Activated CD4-positive, alpha-beta T cell treated with anti-CD3 and anti-CD28 coated beads, Interleukin-2, amount 10 ng/mL, durations not matched to agents 7 days and 5 days (primary cell): Measurements from ENCODE around the gene PLD3. TPM values are rescaled to one million over a fixed set of nuclear protein-coding genes. Genes with fewer than 3 reads are reported as not detected.
"Not testable (repeated sequence)": the region's sequence is repeated elsewhere in the genome, so short reads cannot be mapped to it uniquely, and the experiment has no call there.

Experiments
- CTCF ChIA-PET: fragments of 350-600 bp; sonication (Branson Sonifier 250); formaldehyde crosslinking; loops from one replicate; lab custom pipeline; 2021; ENCODE audit warnings: antibody characterized with exemption; lab: Charles Lee
- POLR2A ChIA-PET: fragments of 350-600 bp; sonication (Branson Sonifier 250); formaldehyde crosslinking; loops from one replicate; lab custom pipeline; 2021; ENCODE audit warnings: antibody characterized with exemption; lab: Charles Lee
- DNase-seq: peaks from one replicate; pipeline ENCODE4 v3.0.0-alpha.2; 2020
- H3K27ac Mint-ChIP-seq: one replicate; pipeline ENCODE4 v1.8.0; 2021; ENCODE audit warnings: mild to moderate bottlenecking, moderate library complexity, mixed read lengths
- H3K27me3 Mint-ChIP-seq: one replicate; pipeline ENCODE4 v1.8.0; 2021; ENCODE audit warnings: mixed read lengths
- H3K36me3 Mint-ChIP-seq: one replicate; pipeline ENCODE4 v1.8.0; 2021; ENCODE audit warnings: low read depth, mixed read lengths
- H3K4me1 Mint-ChIP-seq: one replicate; pipeline ENCODE4 v1.8.0; 2021; ENCODE audit warnings: mixed read lengths
- H3K4me3 Mint-ChIP-seq: one replicate; pipeline ENCODE4 v1.8.0; 2021; ENCODE audit warnings: mild to moderate bottlenecking, moderate library complexity, mixed read lengths
- H3K9me3 Mint-ChIP-seq: one replicate; pipeline ENCODE4 v1.8.0; 2021; ENCODE audit warnings: mixed read lengths
- total RNA-seq, 2 experiments: library from RNA; stranded (reverse); gene quantifications; one replicate each; pipeline ENCODE4 v1.2.3, GENCODE V29; 2021

PLD3 gene
- total RNA-seq, 2 experiments from 2014 or later = 70.8 to 73.7 TPM

- H3K4me1 Mint-ChIP-seq = peaks cover 7% of the 10 kb centered on the region
- no peak overlapping the region for H3K27ac Mint-ChIP-seq
- POLR2A ChIA-PET = no interaction called here
- peaks cover 20% of the 10 kb centered on the region for H3K36me3 Mint-ChIP-seq
- H3K9me3 Mint-ChIP-seq = peaks cover 2% of the 10 kb centered on the region
- H3K4me3 Mint-ChIP-seq = no peak overlapping the region
- no peak for DNase-seq
- CTCF ChIA-PET = no interaction called here
- H3K27me3 Mint-ChIP-seq = no peaks in the 10 kb centered on the region
Measured at GRCh38 chr19:40317338-40317737, 31.2 kb upstream of the PLD3 start.

GRCh38 chr19:40320558-40320935, 27.9 kb upstream of the PLD3 start:
- peaks cover 32% of the 10 kb centered on the region for H3K36me3 Mint-ChIP-seq
- DNase-seq = no peak
- CTCF ChIA-PET = interaction anchor here (0.6 kb wide), 1 partner anchor 33 kb away, joined by 3 read pairs; no protein-coding TSS in a partner anchor

GRCh38 chr19:40321076-40321475, 27.4 kb upstream of the PLD3 start:
- DNase-seq = no peak
- CTCF ChIA-PET = interaction anchor here (1.4 kb wide), 1 partner anchor 16 kb away, joined by 5 read pairs; no protein-coding TSS in a partner anchor
- no peaks in the 10 kb centered on the region for H3K4me1 Mint-ChIP-seq
- H3K4me3 Mint-ChIP-seq = no peak overlapping the region
- H3K36me3 Mint-ChIP-seq = peaks cover 37% of the 10 kb centered on the region
- H3K9me3 Mint-ChIP-seq = no peaks in the 10 kb centered on the region
- no peaks in the 10 kb centered on the region for H3K27me3 Mint-ChIP-seq
- POLR2A ChIA-PET = no interaction called here
- H3K27ac Mint-ChIP-seq = no peak overlapping the region

More at GRCh38 chr19:40320558-40320935, 27.9 kb upstream of the PLD3 start:
- Mint-ChIP-seq H3K9me3 (no peaks in the 10 kb centered on the region), H3K4me3 (no peak overlapping the region), H3K27ac (peak overlapping the region; percentile 32), H3K27me3 (no peaks in the 10 kb centered on the region), H3K4me1 (no peaks in the 10 kb centered on the region)
- POLR2A ChIA-PET = no interaction called here

GRCh38 chr19:40321566-40322270, 26.8 kb upstream of the PLD3 start:
- POLR2A ChIA-PET = no interaction called here
- H3K36me3 Mint-ChIP-seq = peaks cover 42% of the 10 kb centered on the region
- CTCF ChIA-PET = interaction anchor here (1.4 kb wide), 1 partner anchor 16 kb away, joined by 5 read pairs; no protein-coding TSS in a partner anchor

GRCh38 chr19:40322271-40322610, 26.3 kb upstream of the PLD3 start:
- Mint-ChIP-seq H3K4me3 (no peak overlapping the region), H3K9me3 (no peaks in the 10 kb centered on the region), H3K27me3 (no peaks in the 10 kb centered on the region), H3K4me1 (no peaks in the 10 kb centered on the region), H3K36me3 (peaks cover 42% of the 10 kb centered on the region), H3K27ac (no peak overlapping the region)
- ChIA-PET POLR2A (no interaction called here), CTCF (interaction anchor here (1.4 kb wide), 1 partner anchor 17 kb away, joined by 5 read pairs; no protein-coding TSS in a partner anchor)
- no peak for DNase-seq

More at GRCh38 chr19:40321566-40322270, 26.8 kb upstream of the PLD3 start:
- H3K4me3 Mint-ChIP-seq = no peak overlapping the region
- H3K27ac Mint-ChIP-seq = no peak overlapping the region
- H3K9me3 Mint-ChIP-seq = no peaks in the 10 kb centered on the region
- H3K27me3 Mint-ChIP-seq = no peaks in the 10 kb centered on the region
- DNase-seq = no peak
- no peaks in the 10 kb centered on the region for H3K4me1 Mint-ChIP-seq

GRCh38 chr19:40322951-40323615, 25.4 kb upstream of the PLD3 start:
- H3K27me3 Mint-ChIP-seq = no peaks in the 10 kb centered on the region
- H3K36me3 Mint-ChIP-seq = peaks cover 42% of the 10 kb centered on the region
- no peak for DNase-seq
- H3K9me3 Mint-ChIP-seq = no peaks in the 10 kb centered on the region
- no peak overlapping the region for H3K27ac Mint-ChIP-seq
- no peak overlapping the region for H3K4me3 Mint-ChIP-seq
- H3K4me1 Mint-ChIP-seq = no peaks in the 10 kb centered on the region
- ChIA-PET CTCF (no interaction called here), POLR2A (no interaction called here)

GRCh38 chr19:40323705-40324104, 24.8 kb upstream of the PLD3 start:
- no peaks in the 10 kb centered on the region for H3K9me3 Mint-ChIP-seq
- POLR2A ChIA-PET = no interaction called here

GRCh38 chr19:40326201-40326600, 22.3 kb upstream of the PLD3 start:
- CTCF ChIA-PET = no interaction called here
- Mint-ChIP-seq H3K9me3 (no peaks in the 10 kb centered on the region), H3K4me1 (no peaks in the 10 kb centered on the region), H3K36me3 (peaks cover 42% of the 10 kb centered on the region), H3K27me3 (no peaks in the 10 kb centered on the region), H3K27ac (no peak overlapping the region), H3K4me3 (no peak overlapping the region)
- POLR2A ChIA-PET = no interaction called here
- DNase-seq = no peak

More at GRCh38 chr19:40323705-40324104, 24.8 kb upstream of the PLD3 start:
- Mint-ChIP-seq H3K4me1 (no peaks in the 10 kb centered on the region), H3K27me3 (no peaks in the 10 kb centered on the region), H3K36me3 (peaks cover 41% of the 10 kb centered on the region), H3K4me3 (no peak overlapping the region), H3K27ac (no peak overlapping the region)
- no peak for DNase-seq
- CTCF ChIA-PET = interaction anchor here (0.6 kb wide), 1 partner anchor 17 kb away, joined by 3 read pairs; no protein-coding TSS in a partner anchor

GRCh38 chr19:40331052-40331451, 17.4 kb upstream of the PLD3 start:
- no peaks in the 10 kb centered on the region for H3K9me3 Mint-ChIP-seq
- no peak overlapping the region for H3K27ac Mint-ChIP-seq
- peaks cover 37% of the 10 kb centered on the region for H3K36me3 Mint-ChIP-seq
- no peak overlapping the region for H3K4me3 Mint-ChIP-seq
- no peaks in the 10 kb centered on the region for H3K4me1 Mint-ChIP-seq
- H3K27me3 Mint-ChIP-seq = no peaks in the 10 kb centered on the region
- CTCF ChIA-PET = interaction anchor here (0.6 to 2.8 kb wide), 2 partner anchors 10 to 488 kb away, joined by 3 to 6 read pairs; no protein-coding TSS in a partner anchor
- DNase-seq = no peak
- POLR2A ChIA-PET = no interaction called here

GRCh38 chr19:40332669-40333068, 15.8 kb upstream of the PLD3 start:
- Mint-ChIP-seq H3K4me3 (no peak overlapping the region), H3K9me3 (no peaks in the 10 kb centered on the region), H3K27ac (no peak overlapping the region), H3K36me3 (peaks cover 30% of the 10 kb centered on the region), H3K27me3 (no peaks in the 10 kb centered on the region), H3K4me1 (no peaks in the 10 kb centered on the region)
- ChIA-PET CTCF (interaction anchor here (0.6 to 0.9 kb wide), 3 partner anchors 88 to 1170 kb away, joined by 3 to 4 read pairs (median 3); no protein-coding TSS in a partner anchor), POLR2A (no interaction called here)
- DNase-seq = no peak

- H3K27ac Mint-ChIP-seq, H3K9me3 Mint-ChIP-seq, H3K27me3 Mint-ChIP-seq, H3K4me3 Mint-ChIP-seq, H3K4me1 Mint-ChIP-seq, POLR2A ChIA-PET, DNase-seq: not testable (repeated sequence)
- H3K36me3 Mint-ChIP-seq = peaks cover 30% of the 10 kb centered on the region
- CTCF ChIA-PET = interaction anchor here (0.9 kb wide), 1 partner anchor 87 kb away, joined by 3 read pairs; no protein-coding TSS in a partner anchor
Measured at GRCh38 chr19:40333083-40333482, 15.4 kb upstream of the PLD3 start.

- H3K4me3 Mint-ChIP-seq = no peak overlapping the region
- H3K4me1 Mint-ChIP-seq = no peaks in the 10 kb centered on the region
- no peak overlapping the region for H3K27ac Mint-ChIP-seq
- CTCF ChIA-PET = interaction anchor here (0.7 kb wide), 1 partner anchor 456 kb away, joined by 3 read pairs; no protein-coding TSS in a partner anchor
- POLR2A ChIA-PET = no interaction called here
- H3K27me3 Mint-ChIP-seq = no peaks in the 10 kb centered on the region
- no peak for DNase-seq
- peaks cover 27% of the 10 kb centered on the region for H3K36me3 Mint-ChIP-seq
- no peaks in the 10 kb centered on the region for H3K9me3 Mint-ChIP-seq
Measured at GRCh38 chr19:40335101-40335500, 13.4 kb upstream of the PLD3 start.
